GM19467 (cell line): ENCODE data around the gene NCKAP5.
"Not testable (repeated sequence)": the region's sequence is repeated elsewhere in the genome, so short reads cannot be mapped to it uniquely, and the experiment has no call there.

Experiments used
- ATAC-seq: cut with Tn5 transposase; IDR thresholded peaks from one replicate; pipeline ENCODE4 v1.9.1; 2021; ENCODE audit warnings: mild to moderate bottlenecking, moderate library complexity; ENCODE audit not compliant: unreplicated experiment

The NCKAP5 gene

GRCh38 chr2:133241224-133241571 lies 327.1 kb downstream of the NCKAP5 start:
- ATAC-seq = no peak

- ATAC-seq = no peak
These were observed 327.6 kb downstream of the NCKAP5 start for GRCh38 chr2:133240491-133241223.

GRCh38 chr2:133235968-133236367 lies 332.3 kb downstream of the NCKAP5 start:
- ATAC-seq = no peak

- no peak for ATAC-seq
These were observed 335.7 kb downstream of the NCKAP5 start for GRCh38 chr2:133232556-133232955.

- no peak for ATAC-seq
These were observed 337.0 kb downstream of the NCKAP5 start for GRCh38 chr2:133231264-133231663.

GRCh38 chr2:133229974-133230373 lies 338.3 kb downstream of the NCKAP5 start:
- ATAC-seq = no peak

GRCh38 chr2:133223226-133223625 lies 345.0 kb downstream of the NCKAP5 start:
- ATAC-seq = no peak

- no peak for ATAC-seq
These were observed 346.9 kb downstream of the NCKAP5 start for GRCh38 chr2:133221398-133221797.

GRCh38 chr2:133218204-133218603 lies 350.1 kb downstream of the NCKAP5 start:
- ATAC-seq = no peak

GRCh38 chr2:133215477-133215876 lies 352.8 kb downstream of the NCKAP5 start:
- ATAC-seq = no peak

- ATAC-seq = no peak
These were observed 354.6 kb downstream of the NCKAP5 start for GRCh38 chr2:133213651-133214050.

- no peak for ATAC-seq
These were observed 358.9 kb downstream of the NCKAP5 start for GRCh38 chr2:133209325-133209724.

GRCh38 chr2:133206666-133207065 lies 361.6 kb downstream of the NCKAP5 start:
- not testable (repeated sequence) for ATAC-seq

GRCh38 chr2:133204421-133204820 lies 363.8 kb downstream of the NCKAP5 start:
- ATAC-seq = no peak

GRCh38 chr2:133200684-133201421 lies 367.4 kb downstream of the NCKAP5 start:
- ATAC-seq = no peak

GRCh38 chr2:133198678-133199077 lies 369.6 kb downstream of the NCKAP5 start:
- no peak for ATAC-seq

- ATAC-seq = no peak
These were observed 371.1 kb downstream of the NCKAP5 start for GRCh38 chr2:133197156-133197555.

- ATAC-seq = no peak
These were observed 373.4 kb downstream of the NCKAP5 start for GRCh38 chr2:133194777-133195335.

- no peak for ATAC-seq
These were observed 374.0 kb downstream of the NCKAP5 start for GRCh38 chr2:133194362-133194655.

- ATAC-seq = no peak
These were observed 374.5 kb downstream of the NCKAP5 start for GRCh38 chr2:133193544-133194361.

GRCh38 chr2:133192028-133192427 lies 376.2 kb downstream of the NCKAP5 start:
- no peak for ATAC-seq
